ENCODE measurements around the gene TFEB. TPM values are rescaled to one million over a fixed set of nuclear protein-coding genes. Genes with fewer than 3 reads are reported as not detected.

The TFEB gene
- total and polyA plus RNA-seq, 8 donors, result 7.6 to 37.0 (median 9.8) TPM

GRCh38 chr6:41715795-41716515 lies 19.5 kb downstream of the TFEB start:
- Histone ChIP-seq H3K36me3 (peaks cover 0 to 6% of the 10 kb centered on the region in 2 donors), H3K27ac (no peak overlapping the region), H3K9me3 (no peaks in the 10 kb centered on the region), H3K4me3 (no peak overlapping the region), H3K4me1 (peaks cover 23 to 76% of the 10 kb centered on the region in 2 donors), H3K27me3 (no peaks in the 10 kb centered on the region)
- peak in 1 of 4 donors; percentile 5 for DNase-seq
- no peak for TF ChIP-seq CTCF (IDR thresholded peaks at IDR 0.05)
- intact Hi-C loops (cut with DNase I), result no loop called here
- no peak for ATAC-seq

GRCh38 chr6:41714556-41715273 lies 20.7 kb downstream of the TFEB start:
- Histone ChIP-seq H3K4me3 (no peak overlapping the region), H3K9me3 (no peaks in the 10 kb centered on the region), H3K27me3 (no peaks in the 10 kb centered on the region), H3K27ac (no peak overlapping the region), H3K36me3 (peaks cover 0 to 6% of the 10 kb centered on the region in 2 donors), H3K4me1 (peaks cover 23 to 65% of the 10 kb centered on the region in 2 donors)
- DNase-seq, result peak in 1 of 4 donors; percentile 61
- TF ChIP-seq CTCF (IDR thresholded peaks at IDR 0.05), result no peak
- no peak for ATAC-seq
- intact Hi-C loops (cut with DNase I), result no loop called here

GRCh38 chr6:41713650-41714291 lies 21.6 kb downstream of the TFEB start:
- DNase-seq (peak in 1 of 4 donors; percentile 46), ATAC-seq (peak; percentile 16)
- no peak overlapping the region for H3K4me3 ChIP-seq
- TF ChIP-seq CTCF (IDR thresholded peaks at IDR 0.05), result no peak
- H3K4me1 ChIP-seq, result peaks cover 23 to 62% of the 10 kb centered on the region in 2 donors
- peak overlapping the region; percentile 18 to 71 for H3K27ac ChIP-seq
- intact Hi-C loops (cut with DNase I), result no loop called here
- no peaks in the 10 kb centered on the region for H3K27me3 ChIP-seq
- H3K36me3 ChIP-seq, result peaks cover 0 to 6% of the 10 kb centered on the region in 2 donors
- no peaks in the 10 kb centered on the region for H3K9me3 ChIP-seq

- ATAC-seq, result peak; percentile 90
- Histone ChIP-seq H3K4me1 (peaks cover 23 to 63% of the 10 kb centered on the region in 2 donors), H3K9me3 (no peaks in the 10 kb centered on the region), H3K36me3 (peaks cover 0 to 6% of the 10 kb centered on the region in 2 donors), H3K27ac (peak overlapping the region; percentile 63 to 71), H3K4me3 (no peak overlapping the region), H3K27me3 (no peaks in the 10 kb centered on the region)
- DNase-seq, result peak in 2 of 4 donors; percentile 87 to 91
- intact Hi-C loops (cut with DNase I), result no loop called here
- no peak for TF ChIP-seq CTCF (IDR thresholded peaks at IDR 0.05)
These were observed 22.2 kb downstream of the TFEB start for GRCh38 chr6:41713159-41713649.

Measured in left lung (tissue), 10 donors.